Inferior parietal cortex (tissue), 1 donor: ENCODE measurements around the gene WDR93.

Source experiments
- DNase-seq: peaks from one replicate; pipeline ENCODE4 v3.0.0-alpha.2; 2016; ENCODE audit errors: extremely low spot score

WDR93 gene

GRCh38 chr15:89790206-89790605 is 99.6 kb downstream of the WDR93 start:
- DNase-seq = no peak

GRCh38 chr15:89790661-89791060 is 100.0 kb downstream of the WDR93 start:
- DNase-seq = no peak

DNA sequence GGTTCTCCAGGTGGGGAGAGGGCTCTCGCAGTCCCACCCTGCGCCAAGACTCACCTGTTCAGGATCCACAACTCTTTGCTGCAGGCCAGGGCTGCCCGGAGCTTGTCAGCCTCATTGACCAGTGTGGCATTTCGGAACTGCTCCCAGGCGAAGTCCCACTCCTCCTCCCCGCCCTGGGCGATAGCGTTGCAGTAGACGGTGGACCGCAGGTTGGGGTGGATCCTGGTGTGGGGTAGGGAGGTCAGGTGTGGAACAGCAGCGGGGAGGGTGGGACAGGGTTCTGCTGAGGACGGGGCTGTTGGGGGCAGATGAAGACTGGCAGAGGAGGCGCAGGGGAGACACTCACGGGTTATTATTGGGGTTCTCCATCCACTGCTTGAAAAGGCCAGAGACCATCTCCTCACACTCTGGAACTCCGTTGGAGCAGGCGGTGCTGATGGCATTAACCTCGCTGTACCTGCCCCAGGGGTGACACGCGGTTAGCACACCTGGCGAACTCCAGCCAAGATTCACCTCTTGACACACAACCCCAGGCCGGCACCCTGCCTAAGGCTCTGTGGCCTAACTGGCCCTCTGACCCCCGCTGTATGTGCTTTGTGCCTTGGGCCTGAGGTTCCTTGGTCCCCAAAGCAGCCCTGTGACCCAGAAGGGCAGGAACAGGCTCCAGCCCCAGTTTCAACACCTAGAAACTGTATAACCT is 101.6 kb downstream of the WDR93 start:
- DNase-seq = no peak
